ENCODE data around the gene KRT6B.
"Not testable (repeated sequence)": the region's sequence is repeated elsewhere in the genome, so short reads cannot be mapped to it uniquely, and the experiment has no call there.

DNA sequence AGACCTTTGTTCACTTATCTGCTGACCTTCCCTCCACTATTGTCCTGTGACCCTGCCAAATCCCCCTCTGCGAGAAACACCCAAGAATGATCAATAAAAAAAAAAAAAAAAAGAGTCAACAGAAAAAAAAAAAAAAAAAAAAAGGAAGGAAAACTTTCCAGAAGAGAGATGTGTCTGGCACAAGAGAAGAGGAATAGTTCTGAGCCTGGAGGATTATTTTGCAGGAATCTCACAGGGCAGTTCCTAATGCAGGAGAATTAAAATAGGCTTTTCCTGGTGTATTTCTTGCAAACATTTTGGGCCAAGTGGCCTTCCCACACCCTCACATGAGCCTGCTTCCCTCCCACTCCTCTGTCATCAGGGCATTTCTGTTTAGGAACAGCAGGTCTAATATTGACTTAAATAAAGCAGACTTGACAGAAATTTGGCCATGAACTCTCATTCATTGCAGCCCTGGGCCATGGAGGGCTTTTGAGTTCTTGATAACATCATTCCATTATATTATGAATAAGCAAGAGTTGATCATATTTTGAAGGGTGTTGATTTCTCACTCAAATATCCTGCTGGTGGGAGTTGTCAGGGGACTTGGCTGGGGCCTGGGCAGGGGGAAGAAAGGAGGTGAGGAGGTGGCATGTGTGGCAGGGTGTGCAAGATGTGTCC lies 41.2 kb downstream of the KRT6B start:
- TF ChIP-seq, protein P1, sequence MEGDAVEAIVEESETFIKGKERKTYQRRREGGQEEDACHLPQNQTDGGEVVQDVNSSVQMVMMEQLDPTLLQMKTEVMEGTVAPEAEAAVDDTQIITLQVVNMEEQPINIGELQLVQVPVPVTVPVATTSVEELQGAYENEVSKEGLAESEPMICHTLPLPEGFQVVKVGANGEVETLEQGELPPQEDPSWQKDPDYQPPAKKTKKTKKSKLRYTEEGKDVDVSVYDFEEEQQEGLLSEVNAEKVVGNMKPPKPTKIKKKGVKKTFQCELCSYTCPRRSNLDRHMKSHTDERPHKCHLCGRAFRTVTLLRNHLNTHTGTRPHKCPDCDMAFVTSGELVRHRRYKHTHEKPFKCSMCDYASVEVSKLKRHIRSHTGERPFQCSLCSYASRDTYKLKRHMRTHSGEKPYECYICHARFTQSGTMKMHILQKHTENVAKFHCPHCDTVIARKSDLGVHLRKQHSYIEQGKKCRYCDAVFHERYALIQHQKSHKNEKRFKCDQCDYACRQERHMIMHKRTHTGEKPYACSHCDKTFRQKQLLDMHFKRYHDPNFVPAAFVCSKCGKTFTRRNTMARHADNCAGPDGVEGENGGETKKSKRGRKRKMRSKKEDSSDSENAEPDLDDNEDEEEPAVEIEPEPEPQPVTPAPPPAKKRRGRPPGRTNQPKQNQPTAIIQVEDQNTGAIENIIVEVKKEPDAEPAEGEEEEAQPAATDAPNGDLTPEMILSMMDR (conservative IDR thresholded peaks at IDR 0.05; ENCODE audit: low read depth in 2 of 2): not testable (repeated sequence)
- TF ChIP-seq, protein P2, sequence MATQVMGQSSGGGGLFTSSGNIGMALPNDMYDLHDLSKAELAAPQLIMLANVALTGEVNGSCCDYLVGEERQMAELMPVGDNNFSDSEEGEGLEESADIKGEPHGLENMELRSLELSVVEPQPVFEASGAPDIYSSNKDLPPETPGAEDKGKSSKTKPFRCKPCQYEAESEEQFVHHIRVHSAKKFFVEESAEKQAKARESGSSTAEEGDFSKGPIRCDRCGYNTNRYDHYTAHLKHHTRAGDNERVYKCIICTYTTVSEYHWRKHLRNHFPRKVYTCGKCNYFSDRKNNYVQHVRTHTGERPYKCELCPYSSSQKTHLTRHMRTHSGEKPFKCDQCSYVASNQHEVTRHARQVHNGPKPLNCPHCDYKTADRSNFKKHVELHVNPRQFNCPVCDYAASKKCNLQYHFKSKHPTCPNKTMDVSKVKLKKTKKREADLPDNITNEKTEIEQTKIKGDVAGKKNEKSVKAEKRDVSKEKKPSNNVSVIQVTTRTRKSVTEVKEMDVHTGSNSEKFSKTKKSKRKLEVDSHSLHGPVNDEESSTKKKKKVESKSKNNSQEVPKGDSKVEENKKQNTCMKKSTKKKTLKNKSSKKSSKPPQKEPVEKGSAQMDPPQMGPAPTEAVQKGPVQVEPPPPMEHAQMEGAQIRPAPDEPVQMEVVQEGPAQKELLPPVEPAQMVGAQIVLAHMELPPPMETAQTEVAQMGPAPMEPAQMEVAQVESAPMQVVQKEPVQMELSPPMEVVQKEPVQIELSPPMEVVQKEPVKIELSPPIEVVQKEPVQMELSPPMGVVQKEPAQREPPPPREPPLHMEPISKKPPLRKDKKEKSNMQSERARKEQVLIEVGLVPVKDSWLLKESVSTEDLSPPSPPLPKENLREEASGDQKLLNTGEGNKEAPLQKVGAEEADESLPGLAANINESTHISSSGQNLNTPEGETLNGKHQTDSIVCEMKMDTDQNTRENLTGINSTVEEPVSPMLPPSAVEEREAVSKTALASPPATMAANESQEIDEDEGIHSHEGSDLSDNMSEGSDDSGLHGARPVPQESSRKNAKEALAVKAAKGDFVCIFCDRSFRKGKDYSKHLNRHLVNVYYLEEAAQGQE (IDR thresholded peaks at IDR 0.05; ENCODE audit: unreplicated experiment): not testable (repeated sequence)
- TF ChIP-seq POLR2AphosphoS5 (IDR thresholded peaks at IDR 0.05; ENCODE audit: low read depth); EZH2 (IDR thresholded peaks at IDR 0.05; ENCODE audit: low read depth, unreplicated experiment): not testable (repeated sequence)
